Measurements from ENCODE around the gene PAK4.
A peak's percentile ranks its signal among the peaks of the same experiment; 100 is the strongest.

Gene PAK4

DNA sequence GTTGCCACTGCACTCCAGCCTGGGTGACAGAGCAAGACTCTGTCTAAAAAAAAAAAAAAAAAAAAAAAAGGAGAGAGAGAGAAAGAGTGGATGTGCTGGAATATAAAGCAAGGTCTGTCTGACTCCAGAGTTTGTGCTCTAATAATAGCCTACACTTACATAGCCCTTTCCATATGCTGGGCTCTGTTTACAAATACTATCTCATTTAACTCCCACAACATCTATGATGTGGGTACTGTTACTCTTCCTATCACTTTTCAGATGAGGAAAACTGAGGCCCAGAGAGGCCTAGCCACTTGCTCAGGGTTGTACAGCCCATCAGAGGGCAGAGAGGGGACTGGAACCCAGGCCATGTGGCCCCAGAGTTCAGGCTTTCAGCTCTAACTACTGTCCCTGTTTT lies 15.9 kb upstream of the PAK4 start:
- H4K20me1 ChIP-seq (ENCODE audit: control insufficient read depth, insufficient read depth, low read depth, low read length): no peaks in the 10 kb centered on the region
- no peak overlapping the region for H3K27ac ChIP-seq (ENCODE audit: low read depth, low read length)
- H3K79me2 ChIP-seq (ENCODE audit: control insufficient read depth, low read length): no peaks in the 10 kb centered on the region
- no peaks in the 10 kb centered on the region for H3F3A ChIP-seq (ENCODE audit: control insufficient read depth, insufficient read depth)
- H3K4me2 ChIP-seq (ENCODE audit: low read length): no peak overlapping the region
- 0 out of 2 replicates have a peak, but pooled peaks cover 4% of the 10 kb centered on the region for H3K27me3 ChIP-seq (ENCODE audit: control insufficient read depth, low read length)
- no peak overlapping the region for H3K4me3 ChIP-seq (ENCODE audit: low read length)
- H3K9me2 ChIP-seq (replicated peaks; ENCODE audit: control insufficient read depth, low read length): no peaks in the 10 kb centered on the region
- no peaks in the 10 kb centered on the region for H3K36me3 ChIP-seq (ENCODE audit: control insufficient read depth, low read length)
- H3K4me1 ChIP-seq (ENCODE audit: control insufficient read depth, low read length): no peaks in the 10 kb centered on the region
- H3K9me3 ChIP-seq (ENCODE audit: control insufficient read depth, insufficient read depth, low read length): no peaks in the 10 kb centered on the region
- no peak for TF ChIP-seq EZH2phosphoT487 (IDR thresholded peaks at IDR 0.05; ENCODE audit: borderline replicate concordance, low read length)
- TF ChIP-seq CTCF (IDR thresholded peaks at IDR 0.05; ENCODE audit: low read depth, low read length, poor library complexity, severe bottlenecking): no peak

DNA sequence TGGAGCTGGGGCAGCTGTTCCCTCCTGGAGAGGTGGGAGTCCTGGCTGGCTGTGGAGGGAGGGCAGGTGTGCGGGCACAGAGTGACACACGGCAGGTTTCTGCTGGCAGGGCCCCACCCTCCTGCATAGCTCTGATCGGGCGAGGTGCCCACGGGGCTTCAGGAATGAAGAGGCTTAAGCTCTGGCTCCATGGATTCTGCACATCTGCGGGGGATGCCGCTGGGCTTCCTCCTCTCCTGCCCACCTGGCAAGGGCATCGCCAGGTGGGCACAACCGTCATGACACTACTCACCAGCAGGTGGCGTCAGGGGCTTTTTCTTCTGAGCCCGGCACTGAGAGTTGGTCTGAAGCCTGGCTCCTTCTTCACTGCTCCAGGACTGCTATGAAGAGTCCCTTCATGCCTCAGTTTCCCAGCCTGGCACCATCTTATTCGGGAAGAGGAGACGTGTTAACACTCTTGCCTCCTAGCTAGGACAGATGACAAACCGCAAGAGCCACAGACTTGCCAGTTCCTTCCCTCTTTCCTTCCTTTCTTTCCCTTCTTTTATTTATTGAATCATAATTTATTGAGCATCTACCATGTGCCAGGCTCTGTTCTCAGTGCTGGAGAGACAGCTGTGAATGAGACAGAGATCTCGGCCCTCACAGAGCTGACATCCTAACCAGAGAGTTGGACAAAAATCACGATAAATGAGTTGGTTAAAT lies 15.2 kb upstream of the PAK4 start:
- 0 out of 2 replicates have a peak, but pooled peaks cover 4% of the 10 kb centered on the region for H3K27me3 ChIP-seq (ENCODE audit: control insufficient read depth, low read length)
- H3K4me2 ChIP-seq (ENCODE audit: low read length): no peak overlapping the region
- no peaks in the 10 kb centered on the region for H3K9me3 ChIP-seq (ENCODE audit: control insufficient read depth, insufficient read depth, low read length)
- no peaks in the 10 kb centered on the region for H3K4me1 ChIP-seq (ENCODE audit: control insufficient read depth, low read length)
- no peaks in the 10 kb centered on the region for H3K79me2 ChIP-seq (ENCODE audit: control insufficient read depth, low read length)
- TF ChIP-seq CTCF (IDR thresholded peaks at IDR 0.05; ENCODE audit: low read depth, low read length, poor library complexity, severe bottlenecking): peak; percentile 80
- no peak for TF ChIP-seq EZH2phosphoT487 (IDR thresholded peaks at IDR 0.05; ENCODE audit: borderline replicate concordance, low read length)
- no peak overlapping the region for H3K4me3 ChIP-seq (ENCODE audit: low read length)
- no peak overlapping the region for H3K27ac ChIP-seq (ENCODE audit: low read depth, low read length)
- no peaks in the 10 kb centered on the region for H4K20me1 ChIP-seq (ENCODE audit: control insufficient read depth, insufficient read depth, low read depth, low read length)
- H3K36me3 ChIP-seq (ENCODE audit: control insufficient read depth, low read length): no peaks in the 10 kb centered on the region
- H3K9me2 ChIP-seq (replicated peaks; ENCODE audit: control insufficient read depth, low read length): no peaks in the 10 kb centered on the region
- H3F3A ChIP-seq (ENCODE audit: control insufficient read depth, insufficient read depth): no peaks in the 10 kb centered on the region

DNA sequence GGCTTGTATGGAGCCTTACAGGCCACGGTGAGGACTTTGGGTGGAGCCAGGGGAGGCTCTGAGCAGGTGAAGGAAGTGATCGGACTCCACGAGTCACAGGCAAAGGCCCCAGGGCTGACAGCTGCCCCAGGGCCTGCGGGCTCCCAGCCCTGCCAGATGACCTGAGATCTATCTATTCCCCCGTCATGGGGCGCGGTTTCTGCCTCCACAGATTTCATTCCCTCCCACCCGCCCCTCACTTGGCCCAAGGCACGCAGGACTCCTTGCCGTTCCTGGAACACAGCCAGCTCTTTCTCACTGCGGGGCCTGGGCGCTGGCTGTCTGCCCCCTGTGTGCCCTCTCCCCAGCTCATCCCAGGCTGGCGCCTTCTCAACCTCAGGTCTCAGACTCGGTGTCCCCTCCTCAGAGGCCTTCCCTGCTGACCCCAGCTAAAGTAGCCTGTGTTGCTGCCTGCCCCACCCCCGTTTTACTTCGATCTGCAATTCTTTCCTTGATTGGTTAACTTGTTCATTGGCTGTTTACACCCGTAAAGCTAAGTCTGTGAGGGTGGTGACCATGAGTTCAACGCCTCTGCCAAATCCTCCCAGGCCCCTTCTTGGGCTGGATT lies 13.9 kb upstream of the PAK4 start:
- Histone ChIP-seq H4K20me1 (ENCODE audit: control insufficient read depth, insufficient read depth, low read depth, low read length) (no peaks in the 10 kb centered on the region), H3F3A (ENCODE audit: control insufficient read depth, insufficient read depth) (no peaks in the 10 kb centered on the region), H3K4me2 (ENCODE audit: low read length) (no peak overlapping the region), H3K79me2 (ENCODE audit: control insufficient read depth, low read length) (no peaks in the 10 kb centered on the region), H3K27me3 (ENCODE audit: control insufficient read depth, low read length) (0 out of 2 replicates have a peak, but pooled peaks cover 4% of the 10 kb centered on the region), H3K9me3 (ENCODE audit: control insufficient read depth, insufficient read depth, low read length) (no peaks in the 10 kb centered on the region), H3K9me2 (replicated peaks; ENCODE audit: control insufficient read depth, low read length) (no peaks in the 10 kb centered on the region), H3K4me3 (ENCODE audit: low read length) (no peak overlapping the region), H3K36me3 (ENCODE audit: control insufficient read depth, low read length) (no peaks in the 10 kb centered on the region), H3K27ac (ENCODE audit: low read depth, low read length) (no peak overlapping the region), H3K4me1 (ENCODE audit: control insufficient read depth, low read length) (no peaks in the 10 kb centered on the region)
- TF ChIP-seq EZH2phosphoT487 (IDR thresholded peaks at IDR 0.05; ENCODE audit: borderline replicate concordance, low read length): no peak
- TF ChIP-seq CTCF (IDR thresholded peaks at IDR 0.05; ENCODE audit: low read depth, low read length, poor library complexity, severe bottlenecking): no peak
